Endothelial cell of umbilical vein (primary cell): ENCODE results near the gene SLC20A1. TPM values are rescaled to one million over a fixed set of nuclear protein-coding genes. Genes with fewer than 3 reads are reported as not detected.

Source experiments
- BruUV-seq: library from RNA; stranded (reverse); fragments of 400-500 nt; replicated peaks from 2 replicates; lab custom pipeline; 2021; lab: Mats Ljungman, UMichigan
- CTCF ChIA-PET: fragments of 300-600, 350-600 bp; sonication (Branson Sonifier 250); formaldehyde crosslinking; loops from one replicate; lab custom pipeline; 2021; ENCODE audit warnings: antibody characterized with exemption, inconsistent platforms; lab: Charles Lee
- POLR2A ChIA-PET: fragments of 300-600, 350-600 bp; sonication (Branson Sonifier 250); formaldehyde crosslinking; loops from one replicate; lab custom pipeline; 2021; ENCODE audit warnings: antibody characterized with exemption, inconsistent platforms; lab: Charles Lee
- DNase-seq: peaks from one replicate; pipeline ENCODE4 v3.0.0-alpha.2; 2011; ENCODE audit warnings: low read depth, low spot score
- FAIRE-seq: peaks from 2 replicates; lab custom pipeline; 2011; peaks lifted over from hg19 to GRCh38; lab: Jason Lieb, UNC
- H2AFZ ChIP-seq: 2 replicates; pipeline ENCODE4 v1.6.0; 2012; ENCODE audit warnings: low read depth, low read length, control low read depth, inconsistent platforms
- H3K27ac ChIP-seq: 2 replicates; pipeline ENCODE4 v1.5.1; 2011; ENCODE audit warnings: low read depth, mild to moderate bottlenecking, control low read depth, low read length, moderate library complexity; ENCODE audit not compliant: insufficient read depth
- H3K27me3 ChIP-seq, 2 experiments: 2 replicates each; pipeline versions ENCODE4 v1.6.0 to v1.6.1; 2011; ENCODE audit warnings: low read length in 2 of 2, mixed read lengths in 1 of 2; ENCODE audit not compliant: control insufficient read depth in 2 of 2, insufficient read depth in 2 of 2
- H3K36me3 ChIP-seq, 2 experiments: 2 replicates in 1 of 2; 3 replicates in 1 of 2; pipeline ENCODE4 v1.5.1; 2011; ENCODE audit warnings: low read length in 2 of 2, mild to moderate bottlenecking in 1 of 2, moderate library complexity in 1 of 2; ENCODE audit not compliant: control insufficient read depth in 2 of 2, insufficient read depth in 2 of 2; ENCODE audit errors: extremely low read depth in 1 of 2
- H3K4me1 ChIP-seq: 3 replicates; pipeline ENCODE4 v1.5.1; 2011; ENCODE audit warnings: mild to moderate bottlenecking, low read length; ENCODE audit not compliant: control insufficient read depth, insufficient read depth; ENCODE audit errors: extremely low read depth
- H3K4me2 ChIP-seq: 2 replicates; pipeline ENCODE4 v1.6.1; 2011; ENCODE audit warnings: low read length, control low read depth, mixed read lengths; ENCODE audit not compliant: insufficient read depth
- H3K4me3 ChIP-seq, 3 experiments: fragments of 200-600 bp in 1 of 3; sonication (generic), shearing (Covaris generic) in 1 of 3; replicated peaks in 1 of 3; 2 replicates each; pipeline ENCODE4 v1.5.1; 2011 to 2016; ENCODE audit warnings: control low read depth in 3 of 3, low read length in 3 of 3, mild to moderate bottlenecking in 2 of 3, inconsistent platforms in 1 of 3, low read depth in 1 of 3, moderate library complexity in 1 of 3; ENCODE audit not compliant: insufficient read depth in 1 of 3
- H3K79me2 ChIP-seq: 2 replicates; pipeline ENCODE4 v1.6.0; 2012; ENCODE audit warnings: low read length, inconsistent platforms; ENCODE audit not compliant: control insufficient read depth, insufficient read depth
- H3K9ac ChIP-seq: replicated peaks from 2 replicates; pipeline ENCODE3; 2011; ENCODE audit warnings: low read length, control low read depth; ENCODE audit not compliant: insufficient read depth; ENCODE audit errors: extremely low read depth
- H3K9me1 ChIP-seq: replicated peaks from 3 replicates; pipeline ENCODE4 v1.6.0; 2011; ENCODE audit warnings: mild to moderate bottlenecking, low read length; ENCODE audit not compliant: control insufficient read depth, insufficient read depth; ENCODE audit errors: extremely low read depth
- H3K9me3 ChIP-seq: replicated peaks from 2 replicates; pipeline ENCODE4 v1.5.1; 2012; ENCODE audit warnings: low read length, inconsistent platforms; ENCODE audit not compliant: control insufficient read depth, insufficient read depth
- H4K20me1 ChIP-seq: replicated peaks from 2 replicates; pipeline ENCODE3; 2011; ENCODE audit warnings: mild to moderate bottlenecking, low read length; ENCODE audit not compliant: control insufficient read depth, insufficient read depth; ENCODE audit errors: extremely low read depth
- EZH2 ChIP-seq: IDR thresholded peaks from 2 replicates; pipeline ENCODE4 v1.6.1; 2012; ENCODE audit warnings: borderline replicate concordance, low read depth, mild to moderate bottlenecking, moderate library complexity, low read length, inconsistent platforms; ENCODE audit not compliant: severe bottlenecking
- FOS ChIP-seq: IDR thresholded peaks from 2 replicates; pipeline ENCODE4 v1.6.1; 2011; ENCODE audit warnings: mild to moderate bottlenecking, low read length, moderate library complexity, borderline replicate concordance; ENCODE audit not compliant: insufficient read depth
- GATA2 ChIP-seq: IDR thresholded peaks from 2 replicates; pipeline ENCODE4 v1.7.0; 2011; ENCODE audit warnings: low read depth, mild to moderate bottlenecking, moderate library complexity, mixed read lengths, low read length; ENCODE audit not compliant: insufficient read length, insufficient read depth
- MAX ChIP-seq: IDR thresholded peaks from 2 replicates; pipeline ENCODE4 v1.6.1; 2011; ENCODE audit not compliant: insufficient read depth, insufficient read length
- MYC ChIP-seq: IDR thresholded peaks from one replicate; pipeline ENCODE4 v1.6.1; 2011; ENCODE audit warnings: mild to moderate bottlenecking, low read depth, low read length
- POLR2A ChIP-seq: IDR thresholded peaks from 2 replicates; pipeline ENCODE4 v1.6.1; 2012; ENCODE audit warnings: low read depth, mild to moderate bottlenecking, control low read depth, low read length
- POLR2AphosphoS5 ChIP-seq: IDR thresholded peaks from 2 replicates; pipeline ENCODE4 v1.6.1; 2012; ENCODE audit warnings: low read depth, mild to moderate bottlenecking, control low read depth, low read length, moderate library complexity; ENCODE audit not compliant: insufficient read depth
- dilution Hi-C: fragments of 300-500 bp; cut with MboI; formaldehyde crosslinking; loops from one replicate; pipeline ENCODE4 v1.15.0; 2019; ENCODE audit warnings: low sequenced_read_pairs; ENCODE audit not compliant: extremely low pct_ligation_motif_present
- intact Hi-C: fragments of 100-400 bp; cut with micrococcal nuclease; formaldehyde crosslinking; loops from one replicate; pipeline ENCODE4 v1.10.0; 2022
- polyA plus RNA-seq, 4 experiments: library from polyadenylated mRNA; depleted of rRNA in 3 of 4; stranded (reverse) in 3 of 4; unstranded in 1 of 4; fragments of >200 nt; gene quantifications; 2 replicates each; pipeline versions ENCODE4 v1.2.1 to v1.2.3, GENCODE V29; 2011 to 2012; ENCODE audit warnings: missing spikeins in 1 of 4
- total RNA-seq: library from RNA; stranded (reverse); gene quantifications from 2 replicates; pipeline ENCODE4 v1.2.3, GENCODE V29; 2021
- TF ChIP-seq, protein P1 (sequence below), 2 donors: IDR thresholded peaks; 1 replicate in 1 of 2; 2 replicates in 1 of 2; pipeline ENCODE4 v1.5.1; 2011; ENCODE audit warnings: low read length in 2 of 2, mild to moderate bottlenecking in 2 of 2, moderate library complexity in 2 of 2, control low read depth in 1 of 2, inconsistent platforms in 1 of 2, low read depth in 1 of 2; ENCODE audit not compliant: insufficient read depth in 1 of 2; ENCODE audit errors: extremely low read depth in 1 of 2

SLC20A1 gene
- total and polyA plus RNA-seq, 2 donors (not counting 3 experiments of a cell fraction or from before 2014, with no cell fraction given): 52.7 to 149 TPM

- H3K4me3 ChIP-seq: no peak overlapping the region
- BruUV-seq: no TSS peak
Observed at GRCh38 chr2:112703684-112704083, 57.9 kb downstream of the SLC20A1 start.

More at GRCh38 chr2:112703684-112704083, 57.9 kb downstream of the SLC20A1 start:
- no peak overlapping the region for H3K9ac ChIP-seq
- H3K4me1 ChIP-seq: peaks cover 6% of the 10 kb centered on the region
- H2AFZ ChIP-seq: no peak overlapping the region
- no peaks in the 10 kb centered on the region for H3K9me1 ChIP-seq
- ChIA-PET POLR2A (no interaction called here), CTCF (no interaction called here)
- FAIRE-seq: no peak
- H3K79me2 ChIP-seq: no peaks in the 10 kb centered on the region
- intact Hi-C loops: no loop called here
- H4K20me1 ChIP-seq: no peaks in the 10 kb centered on the region
- no peak overlapping the region for H3K27ac ChIP-seq
- DNase-seq: no peak
- H3K36me3 ChIP-seq: no peaks in the 10 kb centered on the region
- H3K27me3 ChIP-seq: peaks cover 0 to 2% of the 10 kb centered on the region in 2 experiments
- no peak overlapping the region for H3K4me2 ChIP-seq
- TF ChIP-seq MYC (no peak), MAX (no peak), POLR2AphosphoS5 (no peak), GATA2 (no peak), EZH2 (no peak), POLR2A (no peak), FOS (no peak)
- TF ChIP-seq, protein P1, sequence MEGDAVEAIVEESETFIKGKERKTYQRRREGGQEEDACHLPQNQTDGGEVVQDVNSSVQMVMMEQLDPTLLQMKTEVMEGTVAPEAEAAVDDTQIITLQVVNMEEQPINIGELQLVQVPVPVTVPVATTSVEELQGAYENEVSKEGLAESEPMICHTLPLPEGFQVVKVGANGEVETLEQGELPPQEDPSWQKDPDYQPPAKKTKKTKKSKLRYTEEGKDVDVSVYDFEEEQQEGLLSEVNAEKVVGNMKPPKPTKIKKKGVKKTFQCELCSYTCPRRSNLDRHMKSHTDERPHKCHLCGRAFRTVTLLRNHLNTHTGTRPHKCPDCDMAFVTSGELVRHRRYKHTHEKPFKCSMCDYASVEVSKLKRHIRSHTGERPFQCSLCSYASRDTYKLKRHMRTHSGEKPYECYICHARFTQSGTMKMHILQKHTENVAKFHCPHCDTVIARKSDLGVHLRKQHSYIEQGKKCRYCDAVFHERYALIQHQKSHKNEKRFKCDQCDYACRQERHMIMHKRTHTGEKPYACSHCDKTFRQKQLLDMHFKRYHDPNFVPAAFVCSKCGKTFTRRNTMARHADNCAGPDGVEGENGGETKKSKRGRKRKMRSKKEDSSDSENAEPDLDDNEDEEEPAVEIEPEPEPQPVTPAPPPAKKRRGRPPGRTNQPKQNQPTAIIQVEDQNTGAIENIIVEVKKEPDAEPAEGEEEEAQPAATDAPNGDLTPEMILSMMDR (IDR thresholded peaks at IDR 0.05; ENCODE audit: extremely low read depth in 1 of 2, insufficient read depth in 1 of 2, low read depth in 1 of 2, low read length in 2 of 2): no peak
- dilution Hi-C loops: no loop called here
- H3K9me3 ChIP-seq: no peaks in the 10 kb centered on the region
